ENCODE results near the gene GPC6.

The GPC6 gene

GRCh38 chr13:94323764-94324758, 1097.5 kb downstream of the GPC6 start:
- Histone ChIP-seq H3K27ac (ENCODE audit: low read length) (no peak overlapping the region), H3K27me3 (ENCODE audit: insufficient read depth, low read length) (no peaks in the 10 kb centered on the region), H3K9ac (ENCODE audit: low read depth, low read length) (no peak overlapping the region), H3K4me3 (ENCODE audit: low read length) (no peak overlapping the region), H3K9me3 (ENCODE audit: insufficient read depth, low read depth, low read length) (no peaks in the 10 kb centered on the region), H3K4me1 (ENCODE audit: insufficient read depth, low read length) (no peaks in the 10 kb centered on the region; the same call in 1 of the 2 replicates), H3K36me3 (ENCODE audit: insufficient read depth, low read depth, low read length) (no peaks in the 10 kb centered on the region)

GRCh38 chr13:94324767-94325540, 1098.3 kb downstream of the GPC6 start:
- no peak overlapping the region for H3K27ac ChIP-seq (ENCODE audit: low read length)
- H3K36me3 ChIP-seq (ENCODE audit: insufficient read depth, low read depth, low read length), result no peaks in the 10 kb centered on the region
- H3K4me3 ChIP-seq (ENCODE audit: low read length), result no peak overlapping the region
- no peaks in the 10 kb centered on the region for H3K27me3 ChIP-seq (ENCODE audit: insufficient read depth, low read length)
- no peaks in the 10 kb centered on the region for H3K9me3 ChIP-seq (ENCODE audit: insufficient read depth, low read depth, low read length)
- no peaks in the 10 kb centered on the region; the same call in 1 of the 2 replicates for H3K4me1 ChIP-seq (ENCODE audit: insufficient read depth, low read length)
- H3K9ac ChIP-seq (ENCODE audit: low read depth, low read length), result no peak overlapping the region

- H3K9ac ChIP-seq (ENCODE audit: low read depth, low read length), result no peak overlapping the region
- H3K27me3 ChIP-seq (ENCODE audit: insufficient read depth, low read length), result no peaks in the 10 kb centered on the region
- no peak overlapping the region for H3K27ac ChIP-seq (ENCODE audit: low read length)
- no peak overlapping the region for H3K4me3 ChIP-seq (ENCODE audit: low read length)
- no peaks in the 10 kb centered on the region for H3K36me3 ChIP-seq (ENCODE audit: insufficient read depth, low read depth, low read length)
- no peaks in the 10 kb centered on the region for H3K9me3 ChIP-seq (ENCODE audit: insufficient read depth, low read depth, low read length)
- H3K4me1 ChIP-seq (ENCODE audit: insufficient read depth, low read length), result no peaks in the 10 kb centered on the region; the same call in 1 of the 2 replicates
These were observed 1099.0 kb downstream of the GPC6 start for GRCh38 chr13:94325650-94326049.

- no peaks in the 10 kb centered on the region for H3K9me3 ChIP-seq (ENCODE audit: insufficient read depth, low read depth, low read length)
- H3K36me3 ChIP-seq (ENCODE audit: insufficient read depth, low read depth, low read length), result no peaks in the 10 kb centered on the region
- H3K9ac ChIP-seq (ENCODE audit: low read depth, low read length), result no peak overlapping the region
- no peak overlapping the region for H3K4me3 ChIP-seq (ENCODE audit: low read length)
- no peaks in the 10 kb centered on the region for H3K27me3 ChIP-seq (ENCODE audit: insufficient read depth, low read length)
- H3K4me1 ChIP-seq (ENCODE audit: insufficient read depth, low read length), result no peaks in the 10 kb centered on the region; the same call in 1 of the 2 replicates
- peak overlapping the region; percentile 22 for H3K27ac ChIP-seq (ENCODE audit: low read length)
These were observed 1100.7 kb downstream of the GPC6 start for GRCh38 chr13:94327318-94327717.

GRCh38 chr13:94328381-94329041, 1101.9 kb downstream of the GPC6 start:
- H3K27me3 ChIP-seq (ENCODE audit: insufficient read depth, low read length), result no peaks in the 10 kb centered on the region
- no peak overlapping the region for H3K27ac ChIP-seq (ENCODE audit: low read length)
- no peak overlapping the region for H3K9ac ChIP-seq (ENCODE audit: low read depth, low read length)
- no peaks in the 10 kb centered on the region; the same call in 1 of the 2 replicates for H3K4me1 ChIP-seq (ENCODE audit: insufficient read depth, low read length)
- no peaks in the 10 kb centered on the region for H3K36me3 ChIP-seq (ENCODE audit: insufficient read depth, low read depth, low read length)
- H3K9me3 ChIP-seq (ENCODE audit: insufficient read depth, low read depth, low read length), result no peaks in the 10 kb centered on the region
- H3K4me3 ChIP-seq (ENCODE audit: low read length), result no peak overlapping the region

GRCh38 chr13:94329277-94329676, 1102.7 kb downstream of the GPC6 start:
- H3K9me3 ChIP-seq (ENCODE audit: insufficient read depth, low read depth, low read length), result no peaks in the 10 kb centered on the region
- H3K4me1 ChIP-seq (ENCODE audit: insufficient read depth, low read length), result no peaks in the 10 kb centered on the region; the same call in 1 of the 2 replicates
- H3K9ac ChIP-seq (ENCODE audit: low read depth, low read length), result no peak overlapping the region
- no peaks in the 10 kb centered on the region for H3K27me3 ChIP-seq (ENCODE audit: insufficient read depth, low read length)
- H3K4me3 ChIP-seq (ENCODE audit: low read length), result no peak overlapping the region
- no peak overlapping the region for H3K27ac ChIP-seq (ENCODE audit: low read length)
- H3K36me3 ChIP-seq (ENCODE audit: insufficient read depth, low read depth, low read length), result no peaks in the 10 kb centered on the region

- Histone ChIP-seq H3K4me3 (ENCODE audit: low read length) (no peak overlapping the region), H3K9ac (ENCODE audit: low read depth, low read length) (no peak overlapping the region), H3K27me3 (ENCODE audit: insufficient read depth, low read length) (no peaks in the 10 kb centered on the region), H3K36me3 (ENCODE audit: insufficient read depth, low read depth, low read length) (no peaks in the 10 kb centered on the region), H3K4me1 (ENCODE audit: insufficient read depth, low read length) (no peaks in the 10 kb centered on the region; the same call in 1 of the 2 replicates), H3K27ac (ENCODE audit: low read length) (no peak overlapping the region), H3K9me3 (ENCODE audit: insufficient read depth, low read depth, low read length) (no peaks in the 10 kb centered on the region)
These were observed 1103.3 kb downstream of the GPC6 start for GRCh38 chr13:94329754-94330551.

- Histone ChIP-seq H3K27ac (ENCODE audit: low read length) (no peak overlapping the region), H3K27me3 (ENCODE audit: insufficient read depth, low read length) (no peaks in the 10 kb centered on the region), H3K9ac (ENCODE audit: low read depth, low read length) (no peak overlapping the region), H3K4me1 (ENCODE audit: insufficient read depth, low read length) (no peaks in the 10 kb centered on the region; the same call in 1 of the 2 replicates), H3K4me3 (ENCODE audit: low read length) (no peak overlapping the region), H3K36me3 (ENCODE audit: insufficient read depth, low read depth, low read length) (no peaks in the 10 kb centered on the region), H3K9me3 (ENCODE audit: insufficient read depth, low read depth, low read length) (no peaks in the 10 kb centered on the region)
These were observed 1104.0 kb downstream of the GPC6 start for GRCh38 chr13:94330552-94331071.

- Histone ChIP-seq H3K36me3 (ENCODE audit: insufficient read depth, low read depth, low read length) (no peaks in the 10 kb centered on the region), H3K27ac (ENCODE audit: low read length) (no peak overlapping the region)
These were observed 1104.7 kb downstream of the GPC6 start for GRCh38 chr13:94331281-94331680.

GRCh38 chr13:94332359-94333096, 1105.9 kb downstream of the GPC6 start:
- Histone ChIP-seq H3K27ac (ENCODE audit: low read length) (no peak overlapping the region), H3K9me3 (ENCODE audit: insufficient read depth, low read depth, low read length) (no peaks in the 10 kb centered on the region), H3K4me3 (ENCODE audit: low read length) (no peak overlapping the region), H3K36me3 (ENCODE audit: insufficient read depth, low read depth, low read length) (no peaks in the 10 kb centered on the region), H3K9ac (ENCODE audit: low read depth, low read length) (no peak overlapping the region), H3K27me3 (ENCODE audit: insufficient read depth, low read length) (no peaks in the 10 kb centered on the region), H3K4me1 (ENCODE audit: insufficient read depth, low read length) (no peaks in the 10 kb centered on the region)

More at GRCh38 chr13:94331281-94331680, 1104.7 kb downstream of the GPC6 start:
- Histone ChIP-seq H3K9me3 (ENCODE audit: insufficient read depth, low read depth, low read length) (no peaks in the 10 kb centered on the region), H3K9ac (ENCODE audit: low read depth, low read length) (no peak overlapping the region), H3K4me3 (ENCODE audit: low read length) (no peak overlapping the region), H3K27me3 (ENCODE audit: insufficient read depth, low read length) (no peaks in the 10 kb centered on the region), H3K4me1 (ENCODE audit: insufficient read depth, low read length) (no peaks in the 10 kb centered on the region; the same call in 1 of the 2 replicates)
